ENCODE results near the gene RPS6KA1.

RPS6KA1 gene

GRCh38 chr1:26541816-26542711 lies 12.5 kb downstream of the RPS6KA1 start:
- no peak for TF ChIP-seq GATA3 (IDR thresholded peaks at IDR 0.05; ENCODE audit: low read depth, low read length)
- no peak for TF ChIP-seq GATA2 (IDR thresholded peaks at IDR 0.05; ENCODE audit: low read depth, low read length)

GRCh38 chr1:26542771-26543451 lies 13.3 kb downstream of the RPS6KA1 start:
- TF ChIP-seq GATA3 (IDR thresholded peaks at IDR 0.05; ENCODE audit: low read depth, low read length), result no peak
- no peak for TF ChIP-seq GATA2 (IDR thresholded peaks at IDR 0.05; ENCODE audit: low read depth, low read length)

- no peak for TF ChIP-seq GATA2 (IDR thresholded peaks at IDR 0.05; ENCODE audit: low read depth, low read length)
Observed at GRCh38 chr1:26543462-26543861, 13.9 kb downstream of the RPS6KA1 start.

DNA sequence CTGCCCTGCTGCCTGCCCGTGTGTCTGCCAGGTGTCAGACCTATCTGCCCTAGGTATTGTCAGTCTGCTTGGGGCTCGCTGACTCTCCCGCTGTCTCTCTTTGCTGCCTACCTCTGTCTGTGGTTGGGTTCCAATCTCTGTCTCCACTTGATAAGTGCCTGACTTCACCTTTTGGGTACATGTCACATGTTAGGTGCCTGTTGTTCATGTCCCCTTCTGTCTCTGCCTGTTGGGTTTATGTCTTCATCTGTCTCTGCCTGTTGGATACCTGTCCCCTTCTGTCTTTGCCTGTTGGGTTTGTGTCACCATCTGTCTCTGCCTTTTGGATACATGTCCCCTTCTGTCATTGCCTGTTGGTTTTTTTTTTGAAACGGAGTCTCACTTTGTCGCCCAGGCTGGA lies 14.6 kb downstream of the RPS6KA1 start:
- TF ChIP-seq GATA2 (IDR thresholded peaks at IDR 0.05; ENCODE audit: low read depth, low read length) (no peak), GATA3 (IDR thresholded peaks at IDR 0.05; ENCODE audit: low read depth, low read length) (no peak)

GRCh38 chr1:26545969-26546323 lies 16.4 kb downstream of the RPS6KA1 start:
- no peak for TF ChIP-seq GATA2 (IDR thresholded peaks at IDR 0.05; ENCODE audit: low read depth, low read length)
- TF ChIP-seq GATA3 (IDR thresholded peaks at IDR 0.05; ENCODE audit: low read depth, low read length), result no peak

- TF ChIP-seq GATA2 (IDR thresholded peaks at IDR 0.05; ENCODE audit: low read depth, low read length) (no peak), GATA3 (IDR thresholded peaks at IDR 0.05; ENCODE audit: low read depth, low read length) (no peak)
Observed at GRCh38 chr1:26546375-26546774, 16.8 kb downstream of the RPS6KA1 start.

DNA sequence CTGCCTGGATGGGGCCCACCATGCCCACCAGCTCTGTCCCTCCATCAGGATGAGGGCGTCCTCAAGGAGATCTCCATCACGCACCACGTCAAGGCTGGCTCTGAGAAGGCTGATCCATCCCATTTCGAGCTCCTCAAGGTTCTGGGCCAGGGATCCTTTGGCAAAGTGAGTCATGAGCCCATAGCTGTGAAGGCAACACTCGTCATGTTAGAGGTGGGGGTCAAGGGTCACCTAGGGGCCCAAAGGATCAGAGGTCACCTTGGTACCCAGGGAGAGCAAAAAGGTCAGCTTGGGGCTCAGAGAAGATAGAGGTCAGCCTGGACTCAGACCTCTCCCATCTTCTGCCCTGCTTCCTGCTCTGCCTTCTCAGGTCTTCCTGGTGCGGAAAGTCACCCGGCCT lies 17.3 kb downstream of the RPS6KA1 start:
- TF ChIP-seq GATA2 (IDR thresholded peaks at IDR 0.05; ENCODE audit: low read depth, low read length) (no peak), GATA3 (IDR thresholded peaks at IDR 0.05; ENCODE audit: low read depth, low read length) (no peak)

GRCh38 chr1:26548841-26549240 lies 19.3 kb downstream of the RPS6KA1 start:
- TF ChIP-seq GATA2 (IDR thresholded peaks at IDR 0.05; ENCODE audit: low read depth, low read length), result no peak
- no peak for TF ChIP-seq GATA3 (IDR thresholded peaks at IDR 0.05; ENCODE audit: low read depth, low read length)

DNA sequence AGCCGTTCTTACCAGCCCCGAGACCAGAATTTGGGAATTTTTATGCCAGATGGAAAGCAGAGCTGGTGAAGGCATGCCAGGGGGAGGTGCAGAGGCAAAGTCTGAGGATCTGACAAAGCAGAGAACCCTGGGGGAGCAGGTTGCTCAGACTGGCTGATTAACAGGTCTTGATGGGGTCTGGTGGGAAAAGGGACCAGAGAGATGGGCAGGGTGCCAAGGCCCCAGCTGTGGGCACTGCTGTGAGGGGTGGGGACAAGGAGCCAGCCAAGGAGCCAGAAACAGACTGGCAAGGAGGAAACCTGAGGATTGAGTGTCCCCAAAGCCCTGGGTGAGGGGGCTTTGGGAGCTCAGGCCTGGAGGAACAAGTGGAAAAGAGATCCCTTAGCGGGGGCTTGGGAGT lies 21.4 kb downstream of the RPS6KA1 start:
- no peak for TF ChIP-seq GATA2 (IDR thresholded peaks at IDR 0.05; ENCODE audit: low read depth, low read length)
- no peak for TF ChIP-seq GATA3 (IDR thresholded peaks at IDR 0.05; ENCODE audit: low read depth, low read length)

GRCh38 chr1:26552720-26553119 lies 23.2 kb downstream of the RPS6KA1 start:
- TF ChIP-seq GATA2 (IDR thresholded peaks at IDR 0.05; ENCODE audit: low read depth, low read length) (no peak), GATA3 (IDR thresholded peaks at IDR 0.05; ENCODE audit: low read depth, low read length) (no peak)

- TF ChIP-seq GATA3 (IDR thresholded peaks at IDR 0.05; ENCODE audit: low read depth, low read length) (no peak), GATA2 (IDR thresholded peaks at IDR 0.05; ENCODE audit: low read depth, low read length) (no peak)
Observed at GRCh38 chr1:26553942-26554682, 24.6 kb downstream of the RPS6KA1 start.

DNA sequence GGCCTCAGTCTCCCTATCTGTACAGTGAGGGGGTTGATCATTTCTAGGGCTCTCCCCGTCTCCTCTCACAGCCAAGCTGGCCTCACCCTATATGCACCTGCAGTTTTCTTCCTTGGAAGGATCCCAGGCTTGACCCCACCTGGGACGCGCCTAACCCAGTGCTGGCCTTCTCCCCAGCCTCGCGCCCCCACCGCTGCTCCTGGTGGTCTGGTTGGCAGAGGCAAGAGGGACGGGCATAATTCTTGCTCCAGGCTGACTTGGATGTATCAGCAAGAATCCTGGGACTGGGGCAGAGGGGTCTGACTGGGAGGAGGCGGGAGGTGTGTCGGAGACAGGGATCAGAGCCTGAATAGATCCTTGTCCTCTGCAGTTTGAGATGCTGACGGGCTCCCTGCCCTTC lies 25.2 kb downstream of the RPS6KA1 start:
- TF ChIP-seq GATA3 (IDR thresholded peaks at IDR 0.05; ENCODE audit: low read depth, low read length) (no peak), GATA2 (IDR thresholded peaks at IDR 0.05; ENCODE audit: low read depth, low read length) (no peak)

- no peak for TF ChIP-seq GATA2 (IDR thresholded peaks at IDR 0.05; ENCODE audit: low read depth, low read length)
- no peak for TF ChIP-seq GATA3 (IDR thresholded peaks at IDR 0.05; ENCODE audit: low read depth, low read length)
Observed at GRCh38 chr1:26555550-26555981, 26.0 kb downstream of the RPS6KA1 start.

DNA sequence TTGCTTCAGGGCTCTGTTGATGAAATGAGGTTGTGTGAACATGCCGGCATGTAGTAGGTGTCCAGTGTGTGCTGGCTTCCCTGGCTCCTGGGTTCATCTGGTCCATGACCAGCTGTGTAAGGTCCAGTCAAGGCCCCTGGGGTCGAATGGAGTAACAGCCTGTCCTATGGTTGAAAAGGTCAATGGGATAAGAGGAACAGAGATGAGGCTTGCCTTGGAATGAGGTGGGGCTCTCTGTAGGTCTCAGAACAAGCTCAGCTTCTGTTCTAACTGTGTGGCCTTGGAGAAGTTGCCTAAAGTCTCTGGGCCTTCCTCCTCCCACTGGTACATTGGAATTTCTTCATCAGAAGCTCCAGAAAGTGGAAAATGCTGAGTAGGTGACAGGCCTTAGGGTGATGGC lies 26.6 kb downstream of the RPS6KA1 start:
- TF ChIP-seq GATA2 (IDR thresholded peaks at IDR 0.05; ENCODE audit: low read depth, low read length) (no peak), GATA3 (IDR thresholded peaks at IDR 0.05; ENCODE audit: low read depth, low read length) (no peak)
